GM13976 (cell line): ENCODE data around the gene KIFAP3.
"Not testable (repeated sequence)": the region's sequence is repeated elsewhere in the genome, so short reads cannot be mapped to it uniquely, and the experiment has no call there.

Experiments used
- DNase-seq: peaks from one replicate; pipeline ENCODE4 v3.0.0; 2012; ENCODE audit warnings: low spot score
- CTCF ChIP-seq: IDR thresholded peaks from 2 replicates; pipeline ENCODE4 v1.5.1; 2012; ENCODE audit warnings: borderline replicate concordance, mild to moderate bottlenecking; ENCODE audit not compliant: insufficient read depth; ENCODE audit errors: extremely low read depth, missing control alignments, control extremely low read depth
- in situ Hi-C: fragments of 300-500 bp; cut with MboI; formaldehyde crosslinking; loops from one replicate; pipeline ENCODE4 v1.12.0; 2022; ENCODE audit warnings: low sequenced_read_pairs, mixed read lengths, inconsistent platforms; ENCODE audit not compliant: unreplicated experiment

The KIFAP3 gene

GRCh38 chr1:169873582-169874199, 200.8 kb downstream of the KIFAP3 start:
- TF ChIP-seq CTCF, result no peak
- no peak for DNase-seq
- in situ Hi-C loops, result no loop called here

- TF ChIP-seq CTCF, result no peak
- no peak for DNase-seq
- in situ Hi-C loops, result no loop called here
Measured at GRCh38 chr1:169872906-169873305, 201.6 kb downstream of the KIFAP3 start.

GRCh38 chr1:169871988-169872387, 202.5 kb downstream of the KIFAP3 start:
- DNase-seq, in situ Hi-C loops: not testable (repeated sequence)
